GM12878 (cell line): ENCODE results near the gene PKD1. TPM values are rescaled to one million over a fixed set of nuclear protein-coding genes. Genes with fewer than 3 reads are reported as not detected.

Experiments
- ATAC-seq: fragments of 200-7000 bp; cut with Tn5 transposase; 3 replicates; pipeline ENCODE4 v1.9.1; 2020; ENCODE audit warnings: mild to moderate bottlenecking, moderate library complexity
- BruUV-seq: library from RNA; stranded (reverse); fragments of 400-500 nt; replicated peaks from 2 replicates; lab custom pipeline; 2021; lab: Mats Ljungman, UMichigan
- CTCF ChIA-PET: fragments of 300-600 bp; sonication (Branson Sonifier 250); formaldehyde crosslinking; extraction: SDS; loops from one replicate; lab custom pipeline; 2021; ENCODE audit warnings: inconsistent platforms; lab: Yijun Ruan, JAX
- POLR2A ChIA-PET: fragments of 350-600 bp; formaldehyde crosslinking; extraction: SDS; loops from one replicate; lab custom pipeline; 2021; ENCODE audit warnings: inconsistent platforms; lab: Charles Lee
- RAD21 ChIA-PET: fragments of 300-600 bp; sonication (Branson Sonifier 250); formaldehyde crosslinking; loops from one replicate; lab custom pipeline; 2023; ENCODE audit warnings: antibody characterized with exemption; ENCODE audit not compliant: unreplicated experiment; lab: Charles Lee
- SMC1A ChIA-PET: fragments of 300-600 bp; sonication (Branson Sonifier 250); formaldehyde crosslinking; loops from one replicate; lab custom pipeline; 2023; ENCODE audit not compliant: unreplicated experiment, uncharacterized antibody; lab: Charles Lee
- DNase-seq: peaks from one replicate; pipeline ENCODE4 v3.0.0-alpha.2; 2011; ENCODE audit warnings: low read depth, low spot score
- FAIRE-seq: peaks from 3 replicates; lab custom pipeline; 2011; peaks lifted over from hg19 to GRCh38; lab: Jason Lieb, UNC
- H2AFZ ChIP-seq: 2 replicates; pipeline ENCODE4 v1.6.0; 2011; ENCODE audit warnings: low read depth, low read length, control low read depth; ENCODE audit not compliant: control insufficient read depth
- H3K27ac ChIP-seq: 2 replicates; pipeline ENCODE4 v1.5.1; 2011; ENCODE audit warnings: control low read depth; ENCODE audit not compliant: control insufficient read depth, insufficient read depth
- H3K27me3 ChIP-seq, 2 experiments: replicated peaks in 1 of 2; 2 replicates each; pipeline versions ENCODE4 v1.6.0 to v1.6.1; 2011; ENCODE audit warnings: low read length in 1 of 2; ENCODE audit not compliant: control insufficient read depth in 2 of 2, insufficient read depth in 2 of 2
- H3K36me3 ChIP-seq, 2 experiments: 2 replicates each; pipeline ENCODE4 v1.5.1; 2011; ENCODE audit warnings: low read length in 1 of 2; ENCODE audit not compliant: control insufficient read depth in 2 of 2, insufficient read depth in 2 of 2
- H3K4me1 ChIP-seq: 2 replicates; pipeline ENCODE4 v1.6.1; 2011; ENCODE audit warnings: mild to moderate bottlenecking, low read length, moderate library complexity, mixed read lengths; ENCODE audit not compliant: control insufficient read depth, insufficient read depth
- H3K4me2 ChIP-seq: 2 replicates; pipeline ENCODE4 v1.6.0; 2011; ENCODE audit warnings: control low read depth; ENCODE audit not compliant: control insufficient read depth, insufficient read depth
- H3K4me3 ChIP-seq: fragments of 200-600 bp; sonication (generic); 2 replicates; pipeline ENCODE4 v1.5.1; 2016
- H3K79me2 ChIP-seq: 2 replicates; pipeline ENCODE4 v1.6.0; 2011; ENCODE audit warnings: low read length; ENCODE audit not compliant: control insufficient read depth, insufficient read depth
- H3K9ac ChIP-seq: 2 replicates; pipeline ENCODE4 v1.8.0; 2011; ENCODE audit warnings: low read length, control low read depth, mixed read lengths; ENCODE audit not compliant: control insufficient read depth, insufficient read depth
- H3K9me3 ChIP-seq: replicated peaks from 3 replicates; pipeline ENCODE4 v1.5.1; 2011; ENCODE audit warnings: mild to moderate bottlenecking, low read length; ENCODE audit not compliant: control insufficient read depth, insufficient read depth
- H4K20me1 ChIP-seq: 2 replicates; pipeline ENCODE4 v1.6.0; 2011; ENCODE audit not compliant: control insufficient read depth, insufficient read depth
- CEBPB ChIP-seq, 2 experiments: fragments of 150-350 bp in 1 of 2; IDR thresholded peaks; 2 replicates each; pipeline ENCODE4 v1.6.1; 2012 to 2014; ENCODE audit warnings: low read depth in 2 of 2, low read length in 2 of 2, borderline replicate concordance in 1 of 2, inconsistent platforms in 1 of 2
- CREM ChIP-seq: IDR thresholded peaks from 2 replicates; pipeline ENCODE4 v1.6.1; 2014; ENCODE audit warnings: antibody characterized with exemption, low read depth
- EED ChIP-seq: sonication (generic); IDR thresholded peaks from 2 replicates; pipeline ENCODE4 v1.6.1; 2016; ENCODE audit warnings: antibody characterized with exemption, low read depth
- ESRRA ChIP-seq: IDR thresholded peaks from 2 replicates; pipeline ENCODE4 v1.6.1; 2012; ENCODE audit warnings: mild to moderate bottlenecking, low read length, improper control_type of control experiment
- GABPA ChIP-seq: IDR thresholded peaks from 2 replicates; pipeline ENCODE4 v1.6.1; 2014; ENCODE audit warnings: antibody characterized with exemption, low read depth, mild to moderate bottlenecking, inconsistent platforms
- LARP7 ChIP-seq: fragments of 450-650 bp; IDR thresholded peaks from 2 replicates; pipeline ENCODE4 v1.6.1; 2017; ENCODE audit warnings: mild to moderate bottlenecking
- NBN ChIP-seq: fragments of 450-650 bp; IDR thresholded peaks from 2 replicates; pipeline ENCODE4 v1.6.1; 2016
- NFYA ChIP-seq: IDR thresholded peaks from 2 replicates; pipeline ENCODE4 v1.6.1; 2011; ENCODE audit warnings: low read depth, mild to moderate bottlenecking, low read length, improper control_type of control experiment, borderline replicate concordance
- NRF1 ChIP-seq: conservative IDR thresholded peaks from 2 replicates; pipeline ENCODE4 v1.6.1; 2011; ENCODE audit warnings: mild to moderate bottlenecking, low read depth, low read length, improper control_type of control experiment
- PAX8 ChIP-seq: fragments of 450-650 bp; IDR thresholded peaks from 2 replicates; pipeline ENCODE4 v1.6.1; 2017; ENCODE audit warnings: mild to moderate bottlenecking, moderate library complexity
- RFX5 ChIP-seq: IDR thresholded peaks from 2 replicates; pipeline ENCODE4 v1.6.1; 2011; ENCODE audit warnings: low read depth, low read length, improper control_type of control experiment
- RUNX3 ChIP-seq: IDR thresholded peaks from 2 replicates; pipeline ENCODE4 v1.6.1; 2012; ENCODE audit warnings: low read length, inconsistent platforms
- SREBF2 ChIP-seq: IDR thresholded peaks from 2 replicates; pipeline ENCODE4 v1.6.1; 2012; ENCODE audit warnings: mild to moderate bottlenecking, low read length
- TBL1XR1 ChIP-seq: IDR thresholded peaks from 2 replicates; pipeline ENCODE4 v1.6.1; 2012; ENCODE audit warnings: low read depth, low read length, improper control_type of control experiment
- TCF12 ChIP-seq: IDR thresholded peaks from 2 replicates; pipeline ENCODE4 v1.6.1; 2011; ENCODE audit warnings: low read depth, mild to moderate bottlenecking, low read length
- WGBS: methylation state at CpG from one replicate; pipeline ENCODE4 v1.1.6; 2016; ENCODE audit warnings: low lambda C conversion rate; ENCODE audit not compliant: insufficient replicate concordance, insufficient coverage; ENCODE audit errors: missing lambda C conversion rate; 5-methylcytosine and 5-hydroxymethylcytosine counted together
- in situ Hi-C: fragments of 300-500 bp; cut with MboI; formaldehyde crosslinking; loops from 9 replicates; pipeline ENCODE4 v1.14.3; 2018; ENCODE audit warnings: mixed read lengths
- intact Hi-C: fragments of 100-400 bp; cut with micrococcal nuclease; formaldehyde crosslinking; loops from one replicate; pipeline ENCODE4 v1.14.2; 2022; ENCODE audit not compliant: unreplicated experiment
- polyA plus RNA-seq, 11 experiments: library from polyadenylated mRNA; depleted of rRNA in 4 of 11; unstranded in 6 of 11; stranded (reverse) in 5 of 11; fragments of >200 nt; fragmentation: Nextera tagmentation in 4 of 11; fragmentation: Illumina TruSeq in 1 of 11; extraction: Ambion mirVana in 4 of 11; extraction: Trizol in 1 of 11; gene quantifications; 1 replicate in 1 of 11; 2 replicates in 10 of 11; pipeline versions ENCODE4 v1.2.1 to v1.2.3, GENCODE V29; 2011 to 2016; ENCODE audit warnings: inconsistent platforms in 2 of 11, missing spikeins in 2 of 11, low read depth in 1 of 11
- total RNA-seq, 4 experiments: library from RNA; depleted of rRNA in 3 of 4; stranded (reverse); fragments of >200 nt in 3 of 4; fragmentation: Illumina TruSeq in 1 of 4; extraction: Trizol in 1 of 4; gene quantifications; 2 replicates each; pipeline versions ENCODE4 v1.2.1 to v1.2.3, GENCODE V29; 2013 to 2021
- TF ChIP-seq, protein P1 (sequence below): fragments of 450-650 bp; IDR thresholded peaks from 2 replicates; pipeline ENCODE4 v1.6.1; 2018; ENCODE audit warnings: borderline replicate concordance, mild to moderate bottlenecking; ENCODE audit not compliant: partially characterized antibody
- TF ChIP-seq, protein P2 (sequence below): fragments of 450-650 bp; IDR thresholded peaks from 2 replicates; pipeline ENCODE4 v1.6.1; 2017; ENCODE audit warnings: low read depth, mild to moderate bottlenecking, moderate library complexity
- TF ChIP-seq, protein P3 (sequence below), 3 experiments: IDR thresholded peaks in 2 of 3; conservative IDR thresholded peaks in 1 of 3; 2 replicates each; pipeline ENCODE4 v1.5.1; 2011; ENCODE audit warnings: low read depth in 3 of 3, low read length in 3 of 3, mild to moderate bottlenecking in 3 of 3, control low read depth in 2 of 3, moderate library complexity in 2 of 3, inconsistent platforms in 1 of 3, mixed read lengths in 1 of 3; ENCODE audit not compliant: control insufficient read depth in 2 of 3, insufficient read depth in 1 of 3; ENCODE audit errors: extremely low read depth in 1 of 3

Gene PKD1
- total and polyA plus RNA-seq, 10 of the 15 experiments (the other 5 are each of a cell fraction or from before 2014, with no cell fraction given): 0.11 to 62.0 (median 6.1) TPM

DNA sequence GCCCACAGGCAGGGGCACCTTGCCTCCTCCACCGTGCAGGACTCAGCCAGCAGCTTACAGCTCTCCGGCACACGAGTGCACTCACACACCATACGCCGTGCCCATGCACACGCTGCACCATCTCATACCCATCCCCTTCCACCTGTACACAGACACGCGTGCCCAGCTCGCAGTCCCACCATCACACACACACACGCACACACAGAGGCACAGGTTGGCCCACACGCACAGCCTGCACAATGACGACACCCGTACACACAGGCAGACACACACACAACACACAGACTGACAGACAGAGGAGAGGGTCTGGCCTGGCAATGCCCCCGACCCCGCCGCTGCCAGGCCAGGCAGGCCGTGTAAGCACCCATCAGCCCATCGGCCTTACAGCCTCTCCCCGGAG is 48.6 kb upstream of the PKD1 start:
- 78% methylated on average over 19 of the region's 19 CpGs for WGBS

More for the DNA sequence above, 48.6 kb upstream of the PKD1 start:
- Histone ChIP-seq H3K27ac (no peak overlapping the region), H3K4me3 (no peak overlapping the region), H3K27me3 (no peaks in the 10 kb centered on the region; a peak in 1 of 4 replicates), H3K79me2 (no peaks in the 10 kb centered on the region), H3K9me3 (no peaks in the 10 kb centered on the region), H3K4me1 (no peaks in the 10 kb centered on the region)
- ChIA-PET SMC1A (no interaction called here), POLR2A (no interaction called here)
- BruUV-seq: no TSS peak
- intact Hi-C loops: no loop called here
- DNase-seq: no peak
- no peak for ATAC-seq
- in situ Hi-C loops: no loop called here
- TF ChIP-seq, protein P1, sequence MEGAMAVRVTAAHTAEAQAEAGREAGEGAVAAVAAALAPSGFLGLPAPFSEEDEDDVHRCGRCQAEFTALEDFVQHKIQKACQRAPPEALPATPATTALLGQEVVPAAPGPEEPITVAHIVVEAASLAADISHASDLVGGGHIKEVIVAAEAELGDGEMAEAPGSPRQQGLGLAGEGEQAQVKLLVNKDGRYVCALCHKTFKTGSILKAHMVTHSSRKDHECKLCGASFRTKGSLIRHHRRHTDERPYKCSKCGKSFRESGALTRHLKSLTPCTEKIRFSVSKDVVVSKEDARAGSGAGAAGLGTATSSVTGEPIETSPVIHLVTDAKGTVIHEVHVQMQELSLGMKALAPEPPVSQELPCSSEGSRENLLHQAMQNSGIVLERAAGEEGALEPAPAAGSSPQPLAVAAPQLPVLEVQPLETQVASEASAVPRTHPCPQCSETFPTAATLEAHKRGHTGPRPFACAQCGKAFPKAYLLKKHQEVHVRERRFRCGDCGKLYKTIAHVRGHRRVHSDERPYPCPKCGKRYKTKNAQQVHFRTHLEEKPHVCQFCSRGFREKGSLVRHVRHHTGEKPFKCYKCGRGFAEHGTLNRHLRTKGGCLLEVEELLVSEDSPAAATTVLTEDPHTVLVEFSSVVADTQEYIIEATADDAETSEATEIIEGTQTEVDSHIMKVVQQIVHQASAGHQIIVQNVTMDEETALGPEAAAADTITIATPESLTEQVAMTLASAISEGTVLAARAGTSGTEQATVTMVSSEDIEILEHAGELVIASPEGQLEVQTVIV: no peak
- no peak for TF ChIP-seq TBL1XR1
- TF ChIP-seq, protein P2, sequence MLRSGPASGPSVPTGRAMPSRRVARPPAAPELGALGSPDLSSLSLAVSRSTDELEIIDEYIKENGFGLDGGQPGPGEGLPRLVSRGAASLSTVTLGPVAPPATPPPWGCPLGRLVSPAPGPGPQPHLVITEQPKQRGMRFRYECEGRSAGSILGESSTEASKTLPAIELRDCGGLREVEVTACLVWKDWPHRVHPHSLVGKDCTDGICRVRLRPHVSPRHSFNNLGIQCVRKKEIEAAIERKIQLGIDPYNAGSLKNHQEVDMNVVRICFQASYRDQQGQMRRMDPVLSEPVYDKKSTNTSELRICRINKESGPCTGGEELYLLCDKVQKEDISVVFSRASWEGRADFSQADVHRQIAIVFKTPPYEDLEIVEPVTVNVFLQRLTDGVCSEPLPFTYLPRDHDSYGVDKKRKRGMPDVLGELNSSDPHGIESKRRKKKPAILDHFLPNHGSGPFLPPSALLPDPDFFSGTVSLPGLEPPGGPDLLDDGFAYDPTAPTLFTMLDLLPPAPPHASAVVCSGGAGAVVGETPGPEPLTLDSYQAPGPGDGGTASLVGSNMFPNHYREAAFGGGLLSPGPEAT: no peak
- no peak for TF ChIP-seq CREM
- TF ChIP-seq TCF12: no peak
- TF ChIP-seq NRF1: no peak
- TF ChIP-seq LARP7: no peak
- TF ChIP-seq EED: no peak
- no peak for TF ChIP-seq NBN
- no peak for TF ChIP-seq ESRRA
- no peak for TF ChIP-seq NFYA
- TF ChIP-seq SREBF2: no peak
- TF ChIP-seq CEBPB (IDR thresholded peaks at IDR 0.05; ENCODE audit: borderline replicate concordance in 1 of 2, low read depth in 2 of 2, low read length in 2 of 2): no peak
- no peak for TF ChIP-seq RFX5
- TF ChIP-seq, protein P3, sequence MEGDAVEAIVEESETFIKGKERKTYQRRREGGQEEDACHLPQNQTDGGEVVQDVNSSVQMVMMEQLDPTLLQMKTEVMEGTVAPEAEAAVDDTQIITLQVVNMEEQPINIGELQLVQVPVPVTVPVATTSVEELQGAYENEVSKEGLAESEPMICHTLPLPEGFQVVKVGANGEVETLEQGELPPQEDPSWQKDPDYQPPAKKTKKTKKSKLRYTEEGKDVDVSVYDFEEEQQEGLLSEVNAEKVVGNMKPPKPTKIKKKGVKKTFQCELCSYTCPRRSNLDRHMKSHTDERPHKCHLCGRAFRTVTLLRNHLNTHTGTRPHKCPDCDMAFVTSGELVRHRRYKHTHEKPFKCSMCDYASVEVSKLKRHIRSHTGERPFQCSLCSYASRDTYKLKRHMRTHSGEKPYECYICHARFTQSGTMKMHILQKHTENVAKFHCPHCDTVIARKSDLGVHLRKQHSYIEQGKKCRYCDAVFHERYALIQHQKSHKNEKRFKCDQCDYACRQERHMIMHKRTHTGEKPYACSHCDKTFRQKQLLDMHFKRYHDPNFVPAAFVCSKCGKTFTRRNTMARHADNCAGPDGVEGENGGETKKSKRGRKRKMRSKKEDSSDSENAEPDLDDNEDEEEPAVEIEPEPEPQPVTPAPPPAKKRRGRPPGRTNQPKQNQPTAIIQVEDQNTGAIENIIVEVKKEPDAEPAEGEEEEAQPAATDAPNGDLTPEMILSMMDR (IDR thresholded peaks at IDR 0.05 in 2 of 3, conservative IDR thresholded peaks at IDR 0.05 in 1 of 3; ENCODE audit: control insufficient read depth in 2 of 3, extremely low read depth in 1 of 3, insufficient read depth in 1 of 3, low read depth in 3 of 3, low read length in 3 of 3): no peak
- no peak for TF ChIP-seq RUNX3
- TF ChIP-seq GABPA: no peak
- no peak for TF ChIP-seq PAX8
- TF ChIP-seq, all 136 proteins: peak for 0
- RAD21 ChIA-PET: no interaction called here
- Histone ChIP-seq H2AFZ (no peak overlapping the region), H3K36me3 (no peaks in the 10 kb centered on the region), H3K4me2 (no peak overlapping the region), H3K9ac (no peak overlapping the region), H4K20me1 (no peaks in the 10 kb centered on the region)
- FAIRE-seq: no peak
- CTCF ChIA-PET: no interaction called here
